Endometrial microvascular endothelial cells (primary cell): ENCODE results near the gene EMP2. TPM values are rescaled to one million over a fixed set of nuclear protein-coding genes. Genes with fewer than 3 reads are reported as not detected.
"Not testable (repeated sequence)": the region's sequence is repeated elsewhere in the genome, so short reads cannot be mapped to it uniquely, and the experiment has no call there.

Experiments used
- in situ Hi-C: cut with HindIII; loops from 2 replicates; pipeline ENCODE4 v1.10.0; 2017; ENCODE audit warnings: low sequenced_read_pairs, low pct_unique_long_range_greater_than_20kb; ENCODE audit errors: inconsistent ontology term
- total RNA-seq: library from RNA; depleted of rRNA; stranded (reverse); fragments of >200 nt; gene quantifications from one replicate; pipeline ENCODE4 v1.2.3, GENCODE V29; 2015; ENCODE audit errors: inconsistent ontology term

The EMP2 gene
- total RNA-seq, 1 donor from 2014 or later: 26.4 TPM

DNA sequence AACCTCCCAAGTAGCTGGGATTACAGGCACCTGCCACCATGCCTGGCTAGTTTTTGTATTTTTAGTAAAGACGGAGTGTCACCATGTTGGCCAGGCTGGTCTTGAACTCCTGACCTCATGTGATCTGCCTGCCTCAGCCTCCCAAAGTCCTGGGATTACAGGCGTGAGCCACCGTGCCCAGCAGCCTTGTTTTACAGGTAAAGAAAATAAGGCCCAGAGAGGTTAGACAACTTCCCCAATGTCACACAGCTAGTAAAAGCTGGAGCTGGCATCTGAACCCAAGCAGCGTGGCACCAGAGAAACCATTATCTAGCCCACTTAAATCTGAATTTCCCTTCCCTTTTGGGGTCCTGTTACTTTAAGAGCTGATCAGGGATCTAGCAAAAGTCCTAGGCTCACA, 20.6 kb downstream of the EMP2 start:
- in situ Hi-C loops: not testable (repeated sequence)

- in situ Hi-C loops: no loop called here
Measured at GRCh38 chr16:10558746-10559641, 21.4 kb downstream of the EMP2 start.

DNA sequence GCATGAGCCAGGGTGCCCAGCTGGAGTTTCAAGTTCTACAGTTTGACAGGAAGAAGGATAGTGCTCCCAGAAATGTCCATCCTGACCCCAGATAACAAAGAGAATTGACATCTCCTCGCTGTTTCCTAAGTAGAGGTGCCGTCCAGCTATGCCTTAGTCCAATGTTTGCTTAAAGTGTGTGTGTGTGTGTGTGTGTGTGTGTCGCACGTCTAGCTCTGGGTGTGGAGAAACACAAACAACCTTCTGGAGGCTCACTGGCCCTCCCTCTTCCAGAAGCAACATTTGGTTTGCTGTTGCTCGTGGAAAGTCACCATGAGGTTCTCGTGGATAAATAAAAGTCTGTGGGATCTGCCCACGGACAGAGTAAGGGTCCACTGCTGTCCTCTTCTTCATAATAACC, 22.1 kb downstream of the EMP2 start:
- in situ Hi-C loops: no loop called here

DNA sequence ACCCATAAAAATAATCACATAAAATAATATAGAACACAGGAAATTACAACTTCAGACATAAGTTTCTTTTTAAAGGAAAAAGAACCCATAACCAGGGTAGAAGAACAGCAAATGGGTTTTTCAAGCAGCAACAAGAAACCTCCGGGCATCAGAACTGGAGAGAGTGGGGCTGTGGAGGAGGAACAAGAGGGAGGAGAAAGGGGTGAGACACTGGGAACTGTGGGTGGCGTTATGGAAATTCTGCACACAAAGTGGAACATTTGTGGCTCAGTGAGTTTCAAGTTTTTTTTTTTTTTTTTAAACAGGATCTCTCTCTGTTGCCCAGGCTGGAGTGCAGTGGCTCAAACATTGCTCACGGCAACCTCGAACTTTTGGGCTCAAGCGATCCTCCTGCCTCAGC, 22.6 kb downstream of the EMP2 start:
- in situ Hi-C loops: no loop called here

GRCh38 chr16:10556236-10556635, 24.2 kb downstream of the EMP2 start:
- in situ Hi-C loops: no loop called here

DNA sequence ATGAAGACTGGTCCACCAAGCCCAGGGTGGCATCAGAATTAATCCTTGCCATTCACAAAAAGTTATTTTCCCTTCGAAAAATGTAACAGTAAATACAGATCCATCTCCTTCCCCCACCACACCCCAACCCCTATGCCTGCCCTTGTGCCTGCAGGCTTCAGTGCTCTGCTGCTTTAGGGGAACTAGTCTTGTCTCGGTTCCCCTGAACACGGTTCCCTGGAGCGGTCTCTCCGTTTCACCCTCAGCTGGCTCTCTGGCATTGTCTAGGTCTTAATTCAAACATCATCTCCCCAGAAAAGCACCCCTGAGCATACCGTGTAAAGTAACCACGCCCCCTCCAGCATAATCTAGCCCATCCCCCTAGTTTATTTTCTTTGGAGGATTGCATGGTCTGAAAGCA, 25.8 kb downstream of the EMP2 start:
- in situ Hi-C loops: no loop called here

DNA sequence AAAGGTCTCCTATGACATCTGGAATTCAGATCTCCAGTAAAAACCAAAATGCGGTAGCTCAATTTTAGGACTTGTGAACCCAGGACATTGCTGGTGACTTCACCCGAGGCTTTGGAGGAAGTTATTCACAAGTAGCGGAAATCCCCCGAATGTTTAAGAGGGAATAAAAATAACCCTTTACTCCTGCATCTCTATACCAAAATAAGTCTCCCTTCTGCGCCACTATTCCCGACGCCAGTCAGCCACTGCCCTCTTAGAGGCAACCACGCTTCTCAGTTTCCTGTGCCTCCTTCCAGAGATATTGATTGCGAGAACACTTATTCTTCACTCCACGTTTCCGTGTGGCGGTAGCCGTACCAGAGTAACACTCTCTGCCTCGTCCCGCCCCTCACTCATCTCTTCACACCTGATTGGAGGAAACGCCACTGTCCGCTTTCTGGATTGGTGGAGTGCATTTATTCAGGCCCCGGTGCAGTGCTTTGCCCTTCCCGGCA, 27.4 kb downstream of the EMP2 start:
- in situ Hi-C loops: no loop called here

- in situ Hi-C loops: no loop called here
Measured at GRCh38 chr16:10552281-10552680, 28.1 kb downstream of the EMP2 start.

DNA sequence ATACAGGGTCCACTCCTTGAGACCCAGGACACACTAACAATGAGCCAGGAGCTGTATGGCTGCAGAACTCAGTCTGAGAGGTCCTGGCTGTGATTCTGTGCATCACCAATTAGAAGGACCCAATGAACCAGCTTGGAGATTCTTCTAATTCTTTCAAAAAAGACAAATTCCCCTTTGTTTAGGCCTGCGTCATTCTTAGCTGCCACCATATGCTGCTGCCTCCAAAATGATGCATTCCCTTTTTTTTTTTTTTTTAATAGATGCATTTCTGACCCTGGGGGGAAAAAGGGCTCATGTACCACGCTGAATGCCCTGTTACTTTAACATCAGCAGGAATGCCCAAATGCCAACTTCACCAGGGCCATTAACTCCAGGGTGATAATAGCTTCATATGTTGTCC, 28.5 kb downstream of the EMP2 start:
- in situ Hi-C loops: no loop called here

DNA sequence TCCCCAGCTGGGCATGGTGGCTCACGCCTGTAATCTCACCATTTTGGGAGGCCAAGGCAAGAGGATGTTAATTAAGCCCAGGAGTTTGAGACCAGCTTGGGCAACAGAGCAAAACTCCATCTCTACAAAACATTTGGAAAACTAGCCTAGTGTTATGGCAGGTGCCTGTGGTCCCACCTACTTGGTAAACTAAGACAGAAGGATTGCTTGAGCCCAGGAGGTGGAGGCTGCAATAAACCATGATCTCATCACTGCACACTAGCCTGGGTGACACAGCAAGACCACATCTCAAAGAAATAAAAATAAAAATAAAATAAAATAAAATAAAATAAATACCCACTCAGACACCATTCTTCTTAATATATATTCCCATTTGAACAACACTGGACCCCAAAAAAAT, 32.0 kb downstream of the EMP2 start:
- in situ Hi-C loops: no loop called here

DNA sequence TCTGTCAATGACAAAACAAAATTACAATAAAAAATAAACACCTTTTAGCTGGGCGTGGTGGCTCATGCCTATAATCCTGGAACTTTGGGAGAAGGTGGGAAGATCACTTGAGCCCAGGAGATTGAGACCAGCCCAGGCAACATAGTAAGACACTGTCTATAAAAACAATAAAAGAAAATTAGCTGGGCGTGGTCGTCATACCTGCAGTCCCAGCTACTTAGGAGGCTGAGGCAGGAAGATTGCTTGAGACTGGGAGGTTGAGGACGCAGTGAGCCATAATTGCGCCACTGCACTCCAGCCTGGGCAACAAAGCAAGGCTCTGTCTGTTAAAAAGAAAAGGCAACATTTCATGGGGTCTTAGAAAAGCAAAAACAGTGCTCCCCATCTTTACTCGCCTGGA, 32.7 kb downstream of the EMP2 start:
- in situ Hi-C loops: no loop called here

DNA sequence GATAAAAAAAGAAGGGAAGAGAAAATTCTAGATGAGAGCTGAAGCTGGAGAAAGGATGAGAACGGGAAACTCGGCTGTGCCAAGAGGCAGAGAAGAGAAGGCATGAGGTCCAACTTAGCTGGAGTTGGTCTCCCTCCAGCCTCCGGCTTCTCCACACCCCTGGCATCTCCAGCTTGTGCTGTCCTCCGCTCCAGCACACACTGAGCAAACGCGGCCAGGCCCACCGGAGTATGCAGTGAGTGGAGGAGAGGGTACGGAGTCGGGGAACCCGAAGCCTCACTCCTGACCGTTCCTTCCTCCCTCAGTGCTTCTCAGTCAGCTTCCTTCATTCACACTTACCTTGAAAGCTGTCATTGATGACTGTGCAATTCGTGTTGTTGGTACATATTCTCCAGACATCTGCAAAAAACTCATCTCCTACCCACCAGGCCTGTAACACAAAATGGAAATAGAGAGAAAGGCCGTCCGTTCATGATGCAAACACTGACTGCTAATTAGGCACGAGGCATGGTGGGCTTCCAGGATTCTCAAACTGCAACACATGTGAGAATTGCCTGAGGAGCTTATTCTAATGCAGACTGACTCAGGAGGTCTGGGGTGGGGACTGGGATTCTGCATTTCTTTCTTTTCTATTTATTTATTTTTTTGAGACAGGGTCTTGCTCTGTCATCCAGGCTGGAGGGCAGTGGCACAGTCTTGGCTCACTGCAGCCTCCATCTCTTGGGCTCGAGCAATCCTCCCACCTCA, 37.0 kb downstream of the EMP2 start:
- in situ Hi-C loops: no loop called here

- in situ Hi-C loops: no loop called here
Measured at GRCh38 chr16:10541366-10541765, 39.0 kb downstream of the EMP2 start.

- in situ Hi-C loops: no loop called here
Measured at GRCh38 chr16:10539793-10540192, 40.6 kb downstream of the EMP2 start.

DNA sequence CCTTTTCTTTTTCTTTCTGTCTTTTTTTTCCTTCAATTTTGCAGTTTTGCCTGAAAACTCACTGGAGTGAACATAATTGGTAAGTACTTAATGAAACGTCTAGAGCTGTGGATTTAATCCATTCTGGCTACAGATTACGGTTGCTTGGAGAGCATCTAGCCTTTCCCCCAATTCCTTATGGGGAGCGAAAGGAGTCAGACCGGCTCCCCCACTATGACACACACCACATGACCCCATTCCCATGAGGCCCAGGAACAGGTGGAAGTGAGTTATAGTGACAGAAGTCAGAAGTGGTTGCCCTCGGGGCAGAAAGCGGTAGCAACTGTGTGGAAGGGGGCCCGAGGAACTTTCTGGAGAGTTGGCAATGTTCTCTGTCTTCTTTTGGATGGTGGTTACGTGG, 41.2 kb downstream of the EMP2 start:
- in situ Hi-C loops: no loop called here

GRCh38 chr16:10538583-10538982, 41.8 kb downstream of the EMP2 start:
- in situ Hi-C loops: no loop called here

DNA sequence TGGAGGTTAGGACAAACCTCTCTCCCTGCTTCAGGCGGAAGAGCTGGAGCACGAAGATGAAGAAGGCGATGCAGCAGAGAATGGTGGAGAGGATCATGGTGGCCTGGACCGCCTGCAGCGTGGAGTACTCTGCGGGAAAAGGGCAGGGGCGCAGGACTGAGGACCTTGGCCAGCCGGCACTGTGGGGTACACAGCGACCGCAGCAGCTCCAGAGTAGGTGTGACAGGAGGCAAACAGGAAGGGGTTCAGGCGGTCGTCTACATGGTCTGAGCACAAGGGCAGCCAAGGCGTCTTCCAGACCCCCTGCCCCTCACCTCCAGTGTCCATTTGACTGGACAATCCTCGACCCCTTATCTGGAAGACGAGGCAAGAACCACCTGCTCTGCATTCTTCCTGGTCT, 42.5 kb downstream of the EMP2 start:
- in situ Hi-C loops: no loop called here

DNA sequence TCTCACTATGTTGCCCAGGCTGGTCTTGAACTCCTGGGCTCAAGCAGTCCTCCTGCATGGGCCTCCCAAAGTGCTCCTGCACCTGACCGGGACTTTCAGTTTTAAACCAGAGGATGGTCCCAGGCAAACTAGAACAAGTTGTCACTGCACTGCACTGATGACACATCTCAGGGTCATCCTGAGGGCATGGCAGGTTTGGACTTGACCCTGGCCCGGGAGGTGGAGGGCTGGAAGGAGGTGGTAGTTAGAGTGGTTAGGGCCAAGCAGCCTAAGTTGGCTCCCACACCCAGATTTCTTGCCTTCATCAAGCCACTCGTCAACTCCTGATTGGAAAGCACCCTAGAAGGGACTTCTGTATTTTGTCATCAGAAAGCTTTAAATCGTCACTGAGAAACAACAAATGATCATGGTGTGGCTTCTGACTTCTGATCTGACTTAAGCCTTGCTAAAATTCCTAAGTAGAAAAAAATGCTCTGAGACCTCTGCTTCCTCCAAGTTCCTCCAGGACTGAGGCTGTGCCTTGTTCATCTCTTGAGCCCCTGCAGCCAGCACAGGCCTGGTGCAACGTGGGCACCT, 43.5 kb downstream of the EMP2 start:
- in situ Hi-C loops: no loop called here

GRCh38 chr16:10536328-10536727, 44.1 kb downstream of the EMP2 start:
- in situ Hi-C loops: not testable (repeated sequence)

GRCh38 chr16:10535461-10535860, 44.9 kb downstream of the EMP2 start:
- in situ Hi-C loops: no loop called here
